Activated CD8-positive, alpha-beta memory T cell treated with anti-CD3 and anti-CD28 coated beads, Interleukin-2, amount 50 U/mL, for 48 hours (primary cell): ENCODE data around the gene ROMO1.
A peak's percentile ranks its signal among the peaks of the same experiment; 100 is the strongest.

Experiments
- DNase-seq: peaks from one replicate; pipeline ENCODE4 v3.0.0-alpha.2; 2020

The ROMO1 gene

DNA sequence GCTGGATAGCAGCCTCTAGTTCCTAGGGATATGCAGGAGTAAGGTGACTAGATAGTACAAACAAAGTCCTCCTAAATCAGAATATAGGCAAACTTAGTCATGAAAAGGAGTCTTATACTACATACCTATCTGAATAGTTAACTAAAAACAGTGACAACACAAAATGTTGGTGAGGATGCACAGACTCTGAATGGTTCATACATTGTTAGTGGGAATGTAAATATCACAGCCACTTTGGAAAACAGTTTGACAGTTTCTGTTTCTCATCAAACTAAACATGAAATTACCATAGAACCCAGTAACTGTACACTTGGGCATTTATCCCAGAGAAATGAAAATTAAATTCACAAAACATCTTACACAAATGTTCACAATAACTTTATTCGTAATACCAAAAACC lies 17.2 kb upstream of the ROMO1 start:
- DNase-seq = no peak

DNA sequence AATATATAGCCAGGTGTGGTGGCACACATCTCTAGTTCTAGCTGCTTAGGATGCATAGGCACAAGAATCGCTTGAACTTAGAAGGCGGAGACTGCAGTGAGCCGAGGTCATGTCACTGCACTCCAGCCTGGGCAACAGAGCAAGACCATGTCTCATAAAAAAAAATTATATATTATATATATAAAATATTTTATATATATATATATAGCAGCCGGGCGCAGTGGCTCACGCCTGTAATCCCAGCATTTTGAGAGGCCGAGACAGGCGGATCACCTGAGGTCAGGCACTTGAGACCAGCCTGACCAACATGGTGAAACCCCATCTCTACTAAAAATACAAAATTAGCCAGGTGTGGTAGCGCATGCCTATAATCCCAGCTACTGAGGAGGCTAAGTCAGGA lies 13.8 kb upstream of the ROMO1 start:
- peak; percentile 17 for DNase-seq

DNA sequence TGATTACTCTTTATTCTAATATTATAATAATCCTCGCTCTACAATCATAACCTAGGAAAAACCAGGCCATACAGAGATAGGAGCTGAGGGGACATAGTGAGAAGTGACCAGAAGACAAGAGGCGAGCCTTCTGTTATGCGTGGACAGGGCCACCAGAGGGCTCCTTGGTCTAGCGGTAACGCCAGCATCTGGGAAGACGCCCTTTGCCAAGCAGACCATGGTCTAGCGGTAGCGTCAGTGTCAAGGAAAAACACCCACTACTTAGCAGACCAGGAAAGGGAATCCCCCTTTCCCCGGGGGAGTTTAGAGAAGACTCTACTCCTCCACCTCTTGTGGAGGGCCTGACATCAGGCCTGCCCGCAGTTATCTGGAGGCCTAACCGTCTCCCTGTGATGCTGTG lies 12.3 kb upstream of the ROMO1 start:
- peak; percentile 52 for DNase-seq

DNA sequence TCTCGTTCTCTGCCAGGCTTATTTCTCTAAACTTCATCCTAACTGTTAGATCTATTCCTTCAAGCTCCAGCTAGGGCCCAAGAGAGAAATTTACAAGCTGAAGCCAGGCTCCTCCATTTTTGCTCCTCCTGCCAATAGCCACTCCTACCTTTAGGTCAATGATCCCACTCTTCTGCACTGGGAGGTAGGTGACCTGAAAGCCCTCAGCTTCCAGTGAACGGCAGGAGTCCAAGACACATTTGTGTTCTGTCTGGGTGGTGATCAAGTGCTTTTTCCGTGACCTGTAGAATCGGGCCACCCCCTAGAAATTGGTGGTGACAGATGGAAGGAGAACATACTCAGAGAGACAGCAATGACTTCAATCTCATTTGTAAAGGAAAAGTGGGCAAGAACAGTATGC lies 8.9 kb upstream of the ROMO1 start:
- peak; percentile 38 for DNase-seq

DNA sequence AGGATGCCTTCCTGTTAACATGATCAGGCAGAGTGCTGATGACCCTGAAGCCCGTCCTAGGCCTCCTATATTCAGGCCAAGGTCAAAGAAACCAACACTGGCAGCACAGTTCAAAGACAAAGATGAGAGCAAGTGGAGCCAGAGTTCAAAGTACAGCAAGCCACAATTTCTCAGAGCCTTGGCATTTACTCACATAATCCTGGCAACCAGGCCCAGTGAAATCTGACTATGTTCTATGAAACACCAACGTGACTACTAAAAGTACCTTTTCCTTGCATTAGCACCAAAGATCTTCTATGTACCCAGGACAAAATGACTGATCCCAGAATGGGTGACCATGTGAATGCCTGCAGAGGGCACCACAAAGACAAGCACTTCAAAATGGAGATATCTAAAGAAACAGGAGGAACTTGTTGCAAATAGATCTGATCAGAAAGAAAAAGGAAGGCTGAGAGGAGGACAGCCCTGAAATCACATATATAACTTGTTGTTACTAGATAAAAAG lies 3.9 kb upstream of the ROMO1 start:
- no peak for DNase-seq

DNA sequence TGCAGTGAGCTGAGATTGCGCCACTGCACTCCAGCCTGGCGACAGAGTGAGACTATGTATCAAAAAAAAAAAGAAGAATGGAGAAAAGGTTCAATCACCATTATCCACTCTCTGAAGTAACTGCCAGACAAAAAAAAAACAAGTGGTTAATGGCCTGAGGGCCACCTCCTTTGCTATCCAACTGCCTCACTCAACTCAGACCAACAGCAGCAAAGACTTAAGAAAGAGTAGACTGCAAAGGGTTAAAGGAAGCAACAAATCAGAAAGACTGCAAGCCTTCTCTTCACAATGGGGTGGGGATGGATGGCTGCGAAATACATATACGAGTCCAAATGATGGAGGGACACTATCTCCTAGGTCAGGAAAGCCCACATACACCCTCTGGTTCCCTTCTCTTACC lies 3.2 kb upstream of the ROMO1 start:
- DNase-seq = peak; percentile 38

DNA sequence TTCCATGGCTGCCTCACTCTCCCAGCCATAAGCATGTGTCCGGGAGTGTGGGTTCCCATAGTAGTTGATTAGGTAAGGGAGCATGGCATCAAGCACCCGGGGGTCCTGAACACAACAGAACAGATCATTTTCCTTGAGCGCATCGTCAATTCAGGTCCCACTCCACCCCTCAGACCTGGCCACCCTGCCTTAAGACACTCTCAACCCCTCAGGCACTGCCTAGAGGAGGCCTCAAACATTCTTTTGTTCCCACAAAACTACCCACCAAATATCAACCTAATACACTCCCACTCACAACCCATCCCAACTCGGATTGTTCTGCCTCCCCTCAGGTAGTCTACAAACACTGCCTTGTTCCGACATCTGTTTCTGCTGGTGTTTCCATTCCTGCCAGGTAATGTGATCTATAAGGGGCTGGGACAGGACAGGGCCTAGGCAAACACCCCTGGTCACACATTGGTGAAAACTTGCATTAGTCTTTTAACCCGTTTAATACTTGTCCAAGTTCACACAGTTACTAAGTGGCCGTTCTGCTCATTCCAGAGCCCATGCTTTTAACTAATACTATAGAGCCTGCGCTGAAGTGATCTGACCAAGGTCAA lies 1.4 kb upstream of the ROMO1 start:
- peak; percentile 45 for DNase-seq

DNA sequence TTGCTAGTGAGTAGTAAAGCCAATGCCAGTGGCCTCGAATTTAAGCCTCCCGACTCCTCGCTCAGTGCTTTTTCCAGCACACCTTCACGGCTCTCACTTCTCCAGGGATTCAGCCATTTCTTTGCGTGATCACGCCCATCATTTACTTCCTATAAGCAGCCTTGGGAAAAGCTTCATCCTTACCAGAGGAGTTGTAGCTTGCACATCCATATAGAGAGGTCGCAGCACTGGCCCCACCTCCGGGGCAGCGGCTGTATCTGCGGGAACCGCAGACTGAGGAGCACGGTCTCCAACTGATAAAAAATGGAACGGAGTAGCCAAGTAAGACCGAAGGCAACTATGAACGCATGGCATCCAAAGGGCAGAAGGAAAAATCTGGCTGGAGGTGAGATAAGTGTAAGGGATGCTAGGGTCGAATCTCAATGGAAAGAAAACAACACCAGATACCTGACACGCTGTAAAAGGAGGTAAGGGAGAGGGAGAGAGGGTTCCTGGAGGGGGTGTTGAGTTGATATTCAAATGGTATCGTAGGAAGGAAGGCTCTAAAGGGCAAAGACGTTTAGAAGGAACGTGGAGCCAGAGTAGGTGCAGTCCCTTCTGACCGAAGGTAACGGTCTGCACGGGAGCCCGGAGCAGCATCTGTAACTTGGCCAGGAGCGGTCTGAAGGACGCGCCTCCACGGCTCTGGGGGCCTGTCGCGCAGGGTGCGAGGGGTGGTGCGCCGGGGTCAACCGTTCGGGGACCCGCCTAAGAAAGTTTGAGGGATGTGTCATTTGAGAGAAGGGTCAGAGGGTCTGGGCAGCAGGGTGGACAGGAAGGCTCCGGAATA lies 693 bp upstream of the ROMO1 start:
- DNase-seq = peak; percentile 61

DNA sequence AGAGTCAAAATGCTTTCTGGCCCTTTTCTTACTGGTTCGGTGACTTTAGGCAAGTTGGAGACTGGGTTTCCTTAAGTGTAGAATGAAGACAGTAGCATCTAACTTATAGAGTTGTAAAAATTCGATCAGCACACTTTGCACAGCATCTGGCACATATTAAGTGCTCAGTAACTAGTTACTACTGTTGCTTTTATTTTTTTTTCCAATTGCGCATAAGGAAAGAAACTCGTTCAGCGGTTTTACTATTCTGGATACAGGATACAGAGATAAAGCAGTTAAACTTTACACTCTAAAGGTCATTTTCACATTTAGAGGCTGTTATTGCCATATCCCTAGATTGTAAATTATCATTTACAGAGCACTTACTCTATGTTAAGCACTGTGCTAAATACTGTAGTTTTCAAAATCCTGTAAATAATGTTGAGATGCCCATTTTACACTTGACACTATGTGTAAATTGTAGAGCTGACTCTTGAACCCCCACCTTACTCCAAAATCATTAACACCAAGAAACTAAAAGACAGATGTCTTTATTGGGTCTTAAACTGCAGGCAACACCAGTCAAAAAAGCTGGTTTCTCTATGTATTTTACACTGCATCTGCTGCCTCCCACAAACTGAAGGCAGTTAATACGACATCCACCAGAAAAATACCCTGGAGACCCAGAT lies 886 bp downstream of the ROMO1 start:
- DNase-seq = peak; percentile 29

DNA sequence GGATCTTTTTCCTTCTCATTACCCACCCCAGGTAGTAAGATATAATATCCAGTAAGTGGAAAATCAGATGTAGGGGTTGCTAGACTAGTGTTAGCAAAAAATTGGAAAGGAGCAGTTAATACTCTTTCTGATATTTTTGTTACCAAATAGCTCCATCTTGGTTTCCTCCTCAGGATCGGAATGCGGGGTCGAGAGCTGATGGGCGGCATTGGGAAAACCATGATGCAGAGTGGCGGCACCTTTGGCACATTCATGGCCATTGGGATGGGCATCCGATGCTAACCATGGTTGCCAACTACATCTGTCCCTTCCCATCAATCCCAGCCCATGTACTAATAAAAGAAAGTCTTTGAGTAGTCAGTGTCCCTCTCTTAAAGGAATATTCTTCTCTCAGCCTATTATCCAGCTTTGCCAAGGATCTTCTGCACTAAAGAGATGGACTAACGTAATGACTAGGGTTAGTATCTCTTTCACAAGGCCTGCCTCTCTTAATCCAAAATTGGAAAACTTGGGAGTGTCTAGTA lies 1.5 kb downstream of the ROMO1 start:
- DNase-seq = peak; percentile 57

DNA sequence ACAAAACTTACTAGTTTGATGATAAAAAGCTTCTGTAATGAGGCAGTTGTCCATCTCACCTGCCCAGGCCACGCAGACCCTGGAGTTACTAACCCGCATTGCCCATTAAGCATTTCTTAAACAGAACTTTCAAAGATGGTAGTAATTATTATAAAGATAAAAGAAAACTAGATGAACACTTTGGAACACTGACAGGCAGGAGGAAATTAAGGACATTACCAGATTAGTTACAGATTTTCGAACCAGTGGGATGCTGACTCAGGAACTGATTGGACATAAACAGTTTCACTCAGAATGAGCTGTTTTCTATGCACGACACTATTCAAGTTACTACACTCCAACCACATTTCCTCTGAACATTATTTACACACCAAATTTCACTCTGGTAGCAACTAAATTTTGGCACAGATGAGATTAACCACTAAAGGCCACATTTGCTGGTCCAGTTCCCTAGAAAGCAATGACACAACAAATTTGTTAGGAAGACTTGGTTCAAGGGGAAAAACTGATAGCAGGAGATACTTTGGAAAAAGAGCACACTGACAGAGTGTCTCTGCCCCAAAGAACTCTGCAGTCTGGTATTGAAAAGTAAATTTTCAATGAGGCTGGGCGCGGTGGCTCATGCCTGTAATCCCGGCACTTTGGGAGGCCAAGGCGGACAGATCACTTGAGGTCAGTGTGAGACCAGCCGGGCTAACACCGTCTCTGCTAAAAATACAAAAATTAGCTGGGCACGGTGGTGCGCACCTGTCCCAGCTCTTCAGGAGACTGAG lies 3.0 kb downstream of the ROMO1 start:
- peak; percentile 63 for DNase-seq

DNA sequence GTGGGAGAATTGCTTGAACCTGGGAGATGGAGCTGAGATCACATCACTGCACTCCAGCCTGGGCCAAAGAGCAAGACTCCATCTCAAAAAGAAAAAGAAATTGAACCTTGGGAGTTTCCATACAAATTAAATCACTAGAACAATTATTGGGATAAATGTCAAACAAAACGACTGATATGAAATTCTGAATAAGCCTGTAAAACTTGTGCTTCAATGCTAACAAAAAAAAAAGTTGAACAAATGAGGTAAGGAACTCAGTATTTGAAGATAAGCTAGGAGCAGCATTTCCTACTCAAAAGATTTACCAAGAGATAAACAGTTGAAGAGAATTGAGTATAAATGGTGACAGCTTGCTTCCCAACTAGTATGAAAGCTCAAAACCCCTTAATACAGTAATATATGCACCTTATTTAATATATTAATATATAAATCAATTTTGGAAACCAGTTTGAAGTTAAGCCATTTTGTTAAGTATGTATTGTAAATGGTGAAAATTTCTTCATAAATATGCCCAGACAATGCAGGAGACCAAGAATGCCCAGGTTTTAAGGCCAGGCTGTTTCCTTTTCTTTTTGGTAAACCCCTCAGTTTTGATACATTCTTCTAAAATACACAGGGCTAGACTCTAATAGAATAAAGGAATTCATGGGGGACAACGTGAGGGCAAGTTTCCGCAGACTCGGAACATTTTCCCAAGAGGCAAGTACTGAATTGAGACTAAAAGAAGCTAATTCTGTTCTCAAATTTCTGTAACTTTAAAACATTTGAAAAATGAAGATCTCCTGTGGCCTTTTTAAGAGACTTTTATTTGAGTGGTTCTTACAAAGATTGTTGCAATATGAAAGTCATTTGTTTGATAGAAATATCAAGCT lies 3.9 kb downstream of the ROMO1 start:
- DNase-seq = peak; percentile 35

DNA sequence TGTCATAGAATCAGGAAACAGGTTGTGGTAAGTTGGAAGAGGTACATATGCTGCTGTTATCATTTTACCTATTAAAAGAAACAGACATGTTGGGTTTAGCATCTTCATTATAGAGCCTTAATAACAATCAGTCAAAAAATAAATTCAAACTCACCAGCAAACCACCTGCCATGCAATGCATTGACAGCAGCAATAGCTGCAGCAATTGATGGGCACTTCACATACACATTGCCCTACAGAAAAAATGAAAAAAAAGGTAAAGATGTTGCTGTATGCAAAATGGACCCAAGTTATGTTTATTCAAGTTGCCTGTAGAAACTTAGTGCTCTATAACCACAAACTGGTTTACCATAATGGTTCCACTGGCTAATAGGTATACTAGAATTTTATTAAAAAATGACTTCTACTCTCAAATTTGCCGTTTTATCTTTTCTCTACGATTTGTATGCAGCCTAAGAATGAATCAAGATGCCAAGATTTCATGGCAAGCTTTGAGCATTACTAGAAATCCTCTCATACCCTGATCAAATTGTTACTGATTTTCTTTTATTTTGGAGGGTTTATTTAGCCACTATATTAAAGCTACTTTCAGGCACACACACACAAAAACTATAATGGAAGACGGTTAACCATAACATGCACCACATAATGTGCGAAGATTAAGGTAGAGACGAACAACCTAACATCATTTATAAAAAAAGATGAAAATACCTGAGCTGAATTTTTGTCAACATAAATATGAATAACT lies 5.5 kb downstream of the ROMO1 start:
- DNase-seq = peak; percentile 30

DNA sequence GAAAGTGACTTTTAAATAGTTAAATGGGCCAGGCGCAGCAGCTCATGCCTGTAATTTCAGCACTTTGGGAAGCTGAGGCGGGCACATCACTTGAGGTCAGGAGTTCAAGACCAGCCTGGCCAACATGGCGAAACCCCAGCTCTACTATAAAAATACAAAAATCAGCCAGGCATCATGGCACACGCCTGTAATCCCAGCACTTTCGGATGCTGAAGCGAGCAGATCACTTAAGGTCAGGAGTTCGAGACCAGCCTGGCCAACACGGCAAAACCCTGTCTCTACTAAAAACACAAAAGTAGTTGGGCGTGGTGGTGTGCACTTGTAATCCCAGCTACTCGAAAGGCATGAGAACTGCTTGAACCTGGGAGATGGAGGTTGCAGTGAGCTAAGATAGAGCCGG lies 6.7 kb downstream of the ROMO1 start:
- peak; percentile 48 for DNase-seq

DNA sequence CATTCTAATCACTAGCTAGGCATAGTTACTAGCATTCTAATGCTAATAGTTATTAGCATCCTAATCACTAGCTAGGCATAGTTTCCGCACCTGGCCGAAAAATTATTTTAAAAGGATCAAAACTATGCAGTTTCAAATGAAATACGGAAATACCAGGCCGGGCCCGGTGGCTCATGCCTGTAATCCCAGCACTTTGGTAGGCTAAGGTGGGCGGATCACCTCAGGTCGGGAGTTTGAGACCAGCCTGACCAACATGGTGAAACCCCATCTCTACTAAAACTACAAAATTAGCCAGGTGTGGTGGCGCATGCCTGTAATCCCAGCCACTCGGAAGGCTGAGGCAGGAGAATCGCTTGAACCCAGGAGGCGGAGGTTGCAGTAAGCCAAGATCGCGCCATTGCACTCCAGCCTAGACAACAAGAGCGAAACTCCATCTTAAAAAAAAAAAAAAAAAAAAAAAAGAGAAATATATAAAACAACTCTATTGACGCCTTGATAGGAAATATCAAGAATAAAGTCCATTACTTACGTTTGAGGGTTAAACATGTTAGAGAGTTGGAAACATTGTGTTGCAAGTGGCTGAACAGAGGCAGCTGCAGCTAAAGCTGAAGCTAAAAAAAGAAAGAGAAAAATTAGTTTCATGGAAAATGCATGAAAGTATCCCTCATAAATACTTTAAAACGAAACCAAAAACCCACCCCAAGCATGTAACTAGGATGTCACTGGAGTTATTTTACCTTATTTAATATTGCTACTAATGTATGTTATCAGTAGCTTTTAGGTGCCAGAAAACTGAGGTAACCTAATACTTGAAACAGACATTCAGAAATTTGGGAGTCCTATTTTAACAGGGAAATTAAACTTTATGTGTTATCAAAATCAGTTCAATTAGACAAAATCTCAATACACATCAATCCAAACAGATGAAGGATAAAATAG lies 7.7 kb downstream of the ROMO1 start:
- peak; percentile 45 for DNase-seq

DNA sequence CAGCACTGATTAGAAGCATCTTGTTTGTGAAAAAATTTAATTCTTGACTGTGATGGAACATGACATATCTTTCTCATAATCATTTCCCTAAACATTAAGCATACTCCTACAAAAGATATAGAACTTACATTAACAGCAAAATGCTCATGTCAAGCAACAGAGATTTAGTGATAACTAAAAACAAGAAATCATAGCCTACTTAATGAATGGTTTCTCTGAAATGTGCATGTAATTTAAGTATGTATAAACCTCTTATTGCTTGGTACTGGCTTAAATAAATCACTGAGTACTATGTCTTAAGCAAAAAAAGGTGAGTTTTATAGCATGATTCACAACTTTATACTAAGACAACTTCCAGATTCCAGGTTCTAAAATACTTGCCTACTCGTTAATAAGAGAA lies 9.3 kb downstream of the ROMO1 start:
- DNase-seq = no peak

DNA sequence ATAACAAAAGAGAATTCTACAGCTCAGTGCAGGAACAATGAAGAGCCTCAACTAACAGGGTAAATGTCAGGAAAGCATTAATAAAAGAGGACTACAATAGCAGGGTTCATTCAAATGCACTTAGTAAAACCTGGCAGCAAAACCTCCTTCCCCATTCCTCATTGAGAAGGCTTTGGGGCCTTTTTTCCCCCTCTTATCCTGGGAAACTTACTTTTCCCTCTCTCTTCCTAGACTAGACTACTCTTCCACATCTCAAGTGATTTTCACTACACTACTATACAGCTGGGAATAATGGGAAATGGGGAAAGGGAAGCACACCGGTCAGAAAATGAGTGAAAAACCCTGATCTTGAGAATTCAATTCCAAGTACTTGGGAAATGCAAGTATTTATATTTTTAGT lies 10.1 kb downstream of the ROMO1 start:
- no peak for DNase-seq

DNA sequence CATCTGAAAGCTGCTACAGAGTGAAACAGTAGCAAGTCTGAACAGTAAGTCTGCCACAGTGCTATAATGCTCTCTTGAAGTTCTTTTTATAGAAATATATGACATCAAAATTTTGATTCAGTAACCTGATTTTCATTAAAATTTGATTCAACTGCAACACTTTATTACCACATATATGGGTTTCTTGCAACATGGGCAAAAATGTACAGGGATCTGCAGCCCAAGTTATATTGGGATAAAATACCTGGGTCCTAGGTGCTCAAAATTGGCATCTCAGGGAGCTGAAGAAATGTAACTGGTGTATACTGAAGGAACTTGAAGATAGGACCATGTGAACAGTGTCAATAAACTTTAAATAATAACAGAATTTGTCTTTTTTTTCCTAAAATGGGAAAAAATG lies 10.8 kb downstream of the ROMO1 start:
- DNase-seq = no peak

DNA sequence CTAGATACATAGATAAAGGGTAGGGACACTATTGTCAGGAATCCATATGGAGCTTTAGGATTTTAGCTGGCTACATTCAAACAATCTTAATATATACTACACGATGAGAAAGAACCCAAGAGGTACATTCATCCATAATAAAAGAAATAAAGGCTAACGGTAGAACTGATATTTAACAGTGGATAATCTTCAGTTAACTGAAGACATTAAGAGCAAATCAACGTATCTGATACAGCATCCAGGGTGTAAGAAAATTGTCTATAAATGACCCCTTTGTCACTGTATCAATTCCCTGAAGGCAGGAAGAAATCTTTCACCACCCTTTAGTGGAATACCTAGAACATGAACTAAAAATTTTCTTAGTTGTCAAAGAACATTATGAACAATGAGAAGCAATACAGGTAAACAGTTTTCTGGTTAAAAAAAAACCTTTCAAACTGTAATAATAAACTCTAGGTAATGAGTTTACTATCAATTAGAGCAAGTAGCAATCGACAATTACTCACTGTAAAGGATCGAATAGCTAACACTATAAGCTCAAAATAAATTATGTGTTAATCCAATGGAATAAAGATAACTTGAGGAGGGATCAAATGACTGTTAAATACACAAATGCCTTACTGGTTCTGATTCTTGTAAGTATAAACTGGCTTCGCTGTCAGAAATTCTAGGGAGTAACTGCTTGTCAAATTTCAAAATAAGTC lies 11.8 kb downstream of the ROMO1 start:
- no peak for DNase-seq
